ENCODE measurements around the gene ANK2. TPM values are rescaled to one million over a fixed set of nuclear protein-coding genes. Genes with fewer than 3 reads are reported as not detected.

ANK2 gene
- total RNA-seq, 1 experiment from 2014 or later = 5.5 TPM

GRCh38 chr4:113355550-113356371 is 306.3 kb downstream of the ANK2 start:
- Histone ChIP-seq H3K9me3 (ENCODE audit: control insufficient read depth, insufficient read depth, low read depth, low read length) (no peaks in the 10 kb centered on the region), H3K27me3 (ENCODE audit: control insufficient read depth, insufficient read depth, low read length) (no peaks in the 10 kb centered on the region), H3K27ac (ENCODE audit: low read length) (no peak overlapping the region), H3K4me3 (ENCODE audit: low read depth in 2 of 2, low read length in 2 of 2) (no peak overlapping the region), H3K36me3 (ENCODE audit: control insufficient read depth, insufficient read depth, low read length) (no peaks in the 10 kb centered on the region), H3K4me1 (ENCODE audit: control insufficient read depth, insufficient read depth, low read length) (no peaks in the 10 kb centered on the region)
- ChIA-PET POLR2A (no interaction called here), CTCF (no interaction called here)
- intact Hi-C loops (cut with micrococcal nuclease; ENCODE audit: unreplicated experiment) = no loop called here
- no peak for DNase-seq (ENCODE audit: low read depth, low spot score)
- in situ Hi-C loops (cut with HindIII; ENCODE audit: low pct_unique_long_range_greater_than_20kb, low sequenced_read_pairs) = no loop called here
- ATAC-seq = no peak
- TF ChIP-seq POLR2AphosphoS5 (IDR thresholded peaks at IDR 0.05; ENCODE audit: low read depth, low read length) = no peak
- TF ChIP-seq CTCF (IDR thresholded peaks at IDR 0.05) = no peak
- no peak for TF ChIP-seq SIN3A (IDR thresholded peaks at IDR 0.05; ENCODE audit: borderline replicate concordance, insufficient read depth, low read depth, low read length)
- TF ChIP-seq REST (IDR thresholded peaks at IDR 0.05; ENCODE audit: insufficient read depth in 1 of 2, low read depth in 2 of 2, low read length in 1 of 2) = no peak
- TF ChIP-seq TCF7L2 (IDR thresholded peaks at IDR 0.05; ENCODE audit: low read depth, low read length) = no peak
- BruUV-seq (replicated peaks) = no TSS peak

- ChIA-PET POLR2A (no interaction called here), CTCF (no interaction called here)
- no peaks in the 10 kb centered on the region for H3K27me3 ChIP-seq (ENCODE audit: control insufficient read depth, insufficient read depth, low read length)
- BruUV-seq (replicated peaks) = no TSS peak
- H3K9me3 ChIP-seq (ENCODE audit: control insufficient read depth, insufficient read depth, low read depth, low read length) = no peaks in the 10 kb centered on the region
- DNase-seq (ENCODE audit: low read depth, low spot score) (no peak), ATAC-seq (no peak)
- TF ChIP-seq SIN3A (IDR thresholded peaks at IDR 0.05; ENCODE audit: borderline replicate concordance, insufficient read depth, low read depth, low read length) (no peak), POLR2AphosphoS5 (IDR thresholded peaks at IDR 0.05; ENCODE audit: low read depth, low read length) (no peak)
- H3K36me3 ChIP-seq (ENCODE audit: control insufficient read depth, insufficient read depth, low read length) = no peaks in the 10 kb centered on the region
- no peak overlapping the region for H3K27ac ChIP-seq (ENCODE audit: low read length)
- H3K4me1 ChIP-seq (ENCODE audit: control insufficient read depth, insufficient read depth, low read length) = no peaks in the 10 kb centered on the region
- H3K4me3 ChIP-seq (ENCODE audit: low read depth in 2 of 2, low read length in 2 of 2) = no peak overlapping the region
- intact Hi-C loops (cut with micrococcal nuclease; ENCODE audit: unreplicated experiment) = no loop called here
- in situ Hi-C loops (cut with HindIII; ENCODE audit: low pct_unique_long_range_greater_than_20kb, low sequenced_read_pairs) = no loop called here
Observed at GRCh38 chr4:113356453-113356852, 307.0 kb downstream of the ANK2 start.

GRCh38 chr4:113358784-113359183 is 309.3 kb downstream of the ANK2 start:
- DNase-seq (ENCODE audit: low read depth, low spot score) = no peak
- no peak for TF ChIP-seq TCF7L2 (IDR thresholded peaks at IDR 0.05; ENCODE audit: low read depth, low read length)
- TF ChIP-seq CTCF (IDR thresholded peaks at IDR 0.05) = peak; percentile 58
- no TSS peak for BruUV-seq (replicated peaks)
- ATAC-seq = no peak
- Histone ChIP-seq H3K27ac (ENCODE audit: low read length) (no peak overlapping the region), H3K27me3 (ENCODE audit: control insufficient read depth, insufficient read depth, low read length) (no peaks in the 10 kb centered on the region), H3K9me3 (ENCODE audit: control insufficient read depth, insufficient read depth, low read depth, low read length) (no peaks in the 10 kb centered on the region), H3K4me1 (ENCODE audit: control insufficient read depth, insufficient read depth, low read length) (no peaks in the 10 kb centered on the region), H3K4me3 (ENCODE audit: low read depth in 2 of 2, low read length in 2 of 2) (no peak overlapping the region), H3K36me3 (ENCODE audit: control insufficient read depth, insufficient read depth, low read length) (no peaks in the 10 kb centered on the region)
- POLR2A ChIA-PET = no interaction called here
- intact Hi-C loops (cut with micrococcal nuclease; ENCODE audit: unreplicated experiment) = no loop called here
- CTCF ChIA-PET = no interaction called here
- in situ Hi-C loops (cut with HindIII; ENCODE audit: low pct_unique_long_range_greater_than_20kb, low sequenced_read_pairs) = no loop called here

All from Panc1 (cell line).